Stimulated activated CD8-positive, alpha-beta memory T cell treated with anti-CD3 and anti-CD28 coated beads, Interleukin-15, amount 100 ng/mL, for 1 hour (primary cell): ENCODE measurements around the gene USP32.
A peak's percentile ranks its signal among the peaks of the same experiment; 100 is the strongest.

Experiments
- DNase-seq: peaks from one replicate; pipeline ENCODE4 v3.0.0-alpha.2; 2020; ENCODE audit warnings: low read depth

The USP32 gene

DNA sequence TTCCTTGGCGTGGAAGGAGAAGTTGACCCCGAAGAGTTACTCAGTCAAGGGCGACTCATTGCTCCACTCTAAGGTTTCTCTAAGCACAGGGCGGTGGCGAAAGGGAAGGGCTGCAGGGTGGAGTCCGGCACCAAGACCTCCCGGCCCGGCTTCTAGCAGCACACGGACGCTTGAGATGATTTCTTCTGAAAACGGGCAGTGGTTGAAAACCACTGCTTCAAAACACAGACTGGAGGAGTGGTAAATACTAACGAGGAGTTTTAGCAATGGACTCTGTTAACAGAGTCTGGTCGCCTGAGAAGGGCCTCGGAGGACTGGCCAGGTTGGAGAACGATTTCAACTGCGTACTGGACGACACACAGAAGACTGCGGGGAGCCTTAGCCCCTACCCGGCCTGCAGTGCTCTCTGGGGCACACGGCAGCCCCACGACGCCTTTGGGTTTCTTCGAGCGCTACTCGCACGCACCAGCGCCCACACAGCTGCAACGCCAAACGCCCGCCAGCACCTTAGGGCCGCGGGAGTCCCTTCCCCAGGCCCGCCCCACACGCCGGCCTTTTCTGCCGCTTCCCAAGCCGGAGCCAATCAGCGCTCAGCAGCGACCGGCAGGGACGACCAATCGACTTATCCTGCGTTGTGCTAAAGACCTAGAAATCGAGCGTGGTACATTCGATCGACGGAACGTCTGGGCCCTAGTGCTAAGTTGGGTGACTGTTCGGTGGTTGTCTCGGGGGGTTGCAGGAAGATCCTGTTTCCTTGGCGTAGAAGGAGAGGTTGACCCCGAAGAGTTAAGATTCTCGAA lies 256.6 kb downstream of the USP32 start:
- DNase-seq, result peak; percentile 37

DNA sequence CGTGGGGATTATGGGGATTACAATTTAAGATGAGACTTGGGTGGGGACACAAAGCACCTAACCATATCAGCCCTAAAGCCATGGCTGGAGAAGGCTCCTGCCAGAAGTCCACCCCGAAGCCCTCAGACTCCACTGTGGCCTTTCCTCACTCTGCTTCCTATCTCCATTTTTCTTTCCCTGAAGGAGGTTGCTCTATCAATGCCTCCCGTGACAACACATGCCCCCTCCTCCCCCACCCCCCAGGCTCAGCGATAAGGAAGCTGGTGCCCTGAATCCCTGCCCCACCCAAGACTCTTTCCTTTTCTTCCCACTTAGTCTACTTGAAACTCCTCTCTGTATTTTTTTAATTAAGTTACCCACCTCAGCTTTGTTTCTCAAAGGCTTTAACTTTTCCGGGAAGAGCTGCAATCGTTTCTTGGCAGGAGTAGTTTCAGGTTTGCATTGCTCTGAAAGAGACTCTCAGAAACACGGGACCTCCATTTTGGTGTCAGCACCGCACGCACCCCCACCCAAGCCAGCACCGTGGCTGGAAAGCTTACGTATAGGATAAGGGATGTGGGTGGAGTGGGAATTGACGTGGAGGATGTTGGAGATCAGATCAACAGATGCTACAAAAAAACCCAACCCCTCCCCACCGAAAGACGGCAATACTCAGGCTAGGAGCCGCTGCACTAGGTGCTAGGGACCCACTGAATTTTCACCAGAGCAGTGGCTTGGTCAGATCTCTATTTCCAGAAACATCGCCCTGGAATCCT lies 257.4 kb downstream of the USP32 start:
- DNase-seq, result no peak

DNA sequence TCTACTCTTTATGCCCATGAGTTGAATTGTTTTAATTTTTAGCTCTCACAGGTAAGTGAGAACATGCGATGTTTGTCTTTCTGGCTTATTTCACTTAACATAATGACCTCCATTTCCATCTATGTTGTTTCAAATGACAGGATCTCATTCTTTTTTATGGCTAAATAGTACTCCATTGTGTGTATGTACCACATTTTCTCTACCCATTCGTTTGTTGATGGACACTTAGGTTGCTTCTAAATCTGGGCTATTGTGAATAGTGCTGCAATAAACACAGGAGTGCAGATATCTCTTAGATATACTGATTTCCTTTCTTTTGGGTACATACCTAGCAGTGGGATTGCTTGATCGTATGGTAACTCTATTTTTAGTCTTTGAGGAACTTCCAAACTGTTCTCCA lies 261.5 kb downstream of the USP32 start:
- DNase-seq, result no peak

DNA sequence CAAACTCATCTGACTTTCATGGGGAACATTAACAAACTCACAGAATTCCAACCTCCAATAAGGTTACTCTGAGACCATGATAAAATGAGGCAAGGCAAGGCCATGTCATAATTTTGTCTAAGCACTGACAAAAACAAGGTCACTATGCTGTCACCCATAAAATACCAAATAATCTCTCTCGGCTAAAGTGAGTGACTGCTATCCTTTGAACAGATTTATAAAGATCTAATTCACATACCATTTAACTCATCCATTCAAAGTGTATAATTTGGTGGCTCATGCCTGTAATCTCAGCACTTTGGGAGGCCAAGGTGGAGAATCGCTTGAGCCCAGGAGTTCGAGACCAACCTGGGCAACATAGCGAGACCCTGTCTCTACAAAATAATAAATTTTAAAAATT lies 262.8 kb downstream of the USP32 start:
- DNase-seq, result no peak
